ENCODE results near the gene MSN. TPM values are rescaled to one million over a fixed set of nuclear protein-coding genes. Genes with fewer than 3 reads are reported as not detected.

Gene MSN
- total RNA-seq, 1 experiment from 2014 or later, result 91.2 TPM

- TF ChIP-seq, protein P1, sequence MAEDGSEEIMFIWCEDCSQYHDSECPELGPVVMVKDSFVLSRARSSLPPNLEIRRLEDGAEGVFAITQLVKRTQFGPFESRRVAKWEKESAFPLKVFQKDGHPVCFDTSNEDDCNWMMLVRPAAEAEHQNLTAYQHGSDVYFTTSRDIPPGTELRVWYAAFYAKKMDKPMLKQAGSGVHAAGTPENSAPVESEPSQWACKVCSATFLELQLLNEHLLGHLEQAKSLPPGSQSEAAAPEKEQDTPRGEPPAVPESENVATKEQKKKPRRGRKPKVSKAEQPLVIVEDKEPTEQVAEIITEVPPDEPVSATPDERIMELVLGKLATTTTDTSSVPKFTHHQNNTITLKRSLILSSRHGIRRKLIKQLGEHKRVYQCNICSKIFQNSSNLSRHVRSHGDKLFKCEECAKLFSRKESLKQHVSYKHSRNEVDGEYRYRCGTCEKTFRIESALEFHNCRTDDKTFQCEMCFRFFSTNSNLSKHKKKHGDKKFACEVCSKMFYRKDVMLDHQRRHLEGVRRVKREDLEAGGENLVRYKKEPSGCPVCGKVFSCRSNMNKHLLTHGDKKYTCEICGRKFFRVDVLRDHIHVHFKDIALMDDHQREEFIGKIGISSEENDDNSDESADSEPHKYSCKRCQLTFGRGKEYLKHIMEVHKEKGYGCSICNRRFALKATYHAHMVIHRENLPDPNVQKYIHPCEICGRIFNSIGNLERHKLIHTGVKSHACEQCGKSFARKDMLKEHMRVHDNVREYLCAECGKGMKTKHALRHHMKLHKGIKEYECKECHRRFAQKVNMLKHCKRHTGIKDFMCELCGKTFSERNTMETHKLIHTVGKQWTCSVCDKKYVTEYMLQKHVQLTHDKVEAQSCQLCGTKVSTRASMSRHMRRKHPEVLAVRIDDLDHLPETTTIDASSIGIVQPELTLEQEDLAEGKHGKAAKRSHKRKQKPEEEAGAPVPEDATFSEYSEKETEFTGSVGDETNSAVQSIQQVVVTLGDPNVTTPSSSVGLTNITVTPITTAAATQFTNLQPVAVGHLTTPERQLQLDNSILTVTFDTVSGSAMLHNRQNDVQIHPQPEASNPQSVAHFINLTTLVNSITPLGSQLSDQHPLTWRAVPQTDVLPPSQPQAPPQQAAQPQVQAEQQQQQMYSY (CRISPR knock-in tag; IDR thresholded peaks at IDR 0.05), result no peak
- TF ChIP-seq CDX4 (CRISPR knock-in tag; IDR thresholded peaks at IDR 0.05; ENCODE audit: borderline replicate concordance) (no peak), ZNF219 (CRISPR knock-in tag; IDR thresholded peaks at IDR 0.05; ENCODE audit: borderline replicate concordance) (no peak), ZNF416 (CRISPR knock-in tag; IDR thresholded peaks at IDR 0.05) (no peak), SMAD4 (CRISPR knock-in tag; IDR thresholded peaks at IDR 0.05) (no peak), ZBTB21 (CRISPR knock-in tag; IDR thresholded peaks at IDR 0.05; ENCODE audit: borderline replicate concordance) (no peak), ZNF423 (CRISPR knock-in tag; IDR thresholded peaks at IDR 0.05) (no peak)
- TF ChIP-seq, protein P2, sequence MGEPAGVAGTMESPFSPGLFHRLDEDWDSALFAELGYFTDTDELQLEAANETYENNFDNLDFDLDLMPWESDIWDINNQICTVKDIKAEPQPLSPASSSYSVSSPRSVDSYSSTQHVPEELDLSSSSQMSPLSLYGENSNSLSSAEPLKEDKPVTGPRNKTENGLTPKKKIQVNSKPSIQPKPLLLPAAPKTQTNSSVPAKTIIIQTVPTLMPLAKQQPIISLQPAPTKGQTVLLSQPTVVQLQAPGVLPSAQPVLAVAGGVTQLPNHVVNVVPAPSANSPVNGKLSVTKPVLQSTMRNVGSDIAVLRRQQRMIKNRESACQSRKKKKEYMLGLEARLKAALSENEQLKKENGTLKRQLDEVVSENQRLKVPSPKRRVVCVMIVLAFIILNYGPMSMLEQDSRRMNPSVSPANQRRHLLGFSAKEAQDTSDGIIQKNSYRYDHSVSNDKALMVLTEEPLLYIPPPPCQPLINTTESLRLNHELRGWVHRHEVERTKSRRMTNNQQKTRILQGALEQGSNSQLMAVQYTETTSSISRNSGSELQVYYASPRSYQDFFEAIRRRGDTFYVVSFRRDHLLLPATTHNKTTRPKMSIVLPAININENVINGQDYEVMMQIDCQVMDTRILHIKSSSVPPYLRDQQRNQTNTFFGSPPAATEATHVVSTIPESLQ (CRISPR knock-in tag; IDR thresholded peaks at IDR 0.05), result no peak
Observed at GRCh38 chrX:65690057-65690855, 22.8 kb downstream of the MSN start (continued).

DNA sequence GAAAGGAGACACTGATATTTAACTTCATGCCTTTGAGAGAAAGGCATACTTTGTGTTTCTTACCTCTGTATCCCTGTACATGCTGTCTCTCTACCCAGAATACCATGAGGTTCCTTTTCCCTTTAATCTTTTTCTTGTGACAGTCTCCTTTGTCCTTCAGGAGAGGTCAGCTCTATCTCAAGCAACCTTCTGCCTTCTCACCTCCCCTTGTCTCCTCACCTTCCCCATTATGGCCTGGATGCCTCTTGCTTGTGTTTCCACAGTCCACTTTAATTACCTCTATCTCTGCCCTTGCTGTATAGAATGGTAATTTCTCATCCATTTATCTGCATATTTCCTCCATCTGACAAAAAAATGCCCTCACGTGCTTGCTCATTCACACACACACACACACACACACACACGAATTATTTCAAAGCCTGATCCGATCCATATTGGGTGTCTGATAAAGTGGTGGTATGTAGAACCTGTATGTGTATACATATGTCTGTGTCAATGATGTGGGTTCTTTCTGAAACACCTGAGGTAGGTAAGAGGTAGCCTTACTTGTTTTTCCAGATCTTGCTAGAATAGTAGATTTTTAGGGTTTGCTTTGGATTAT, 28.5 kb downstream of the MSN start:
- Mint-ChIP-seq H3K27ac (no peak overlapping the region), H3K4me3 (no peak overlapping the region), H3K4me1 (peaks cover 38% of the 10 kb centered on the region), H3K36me3 (no peaks in the 10 kb centered on the region), H3K27me3 (ENCODE audit: low read depth) (no peaks in the 10 kb centered on the region), H3K9me3 (no peaks in the 10 kb centered on the region)
- DNase-seq (ENCODE audit: low spot score) (no peak), ATAC-seq (no peak)
- ChIA-PET CTCF (interaction anchor here (0.6 kb wide), 1 partner anchor 114 kb away, joined by 3 read pairs; no protein-coding TSS in a partner anchor), POLR2A (no interaction called here)
- no peak for TF ChIP-seq ZNF263 (CRISPR knock-in tag; IDR thresholded peaks at IDR 0.05; ENCODE audit: low read depth)
- no peak for TF ChIP-seq FOXP1 (CRISPR knock-in tag; IDR thresholded peaks at IDR 0.05; ENCODE audit: borderline replicate concordance)
- no peak for TF ChIP-seq ZSCAN18 (CRISPR knock-in tag; IDR thresholded peaks at IDR 0.05)
- TF ChIP-seq, protein P3, sequence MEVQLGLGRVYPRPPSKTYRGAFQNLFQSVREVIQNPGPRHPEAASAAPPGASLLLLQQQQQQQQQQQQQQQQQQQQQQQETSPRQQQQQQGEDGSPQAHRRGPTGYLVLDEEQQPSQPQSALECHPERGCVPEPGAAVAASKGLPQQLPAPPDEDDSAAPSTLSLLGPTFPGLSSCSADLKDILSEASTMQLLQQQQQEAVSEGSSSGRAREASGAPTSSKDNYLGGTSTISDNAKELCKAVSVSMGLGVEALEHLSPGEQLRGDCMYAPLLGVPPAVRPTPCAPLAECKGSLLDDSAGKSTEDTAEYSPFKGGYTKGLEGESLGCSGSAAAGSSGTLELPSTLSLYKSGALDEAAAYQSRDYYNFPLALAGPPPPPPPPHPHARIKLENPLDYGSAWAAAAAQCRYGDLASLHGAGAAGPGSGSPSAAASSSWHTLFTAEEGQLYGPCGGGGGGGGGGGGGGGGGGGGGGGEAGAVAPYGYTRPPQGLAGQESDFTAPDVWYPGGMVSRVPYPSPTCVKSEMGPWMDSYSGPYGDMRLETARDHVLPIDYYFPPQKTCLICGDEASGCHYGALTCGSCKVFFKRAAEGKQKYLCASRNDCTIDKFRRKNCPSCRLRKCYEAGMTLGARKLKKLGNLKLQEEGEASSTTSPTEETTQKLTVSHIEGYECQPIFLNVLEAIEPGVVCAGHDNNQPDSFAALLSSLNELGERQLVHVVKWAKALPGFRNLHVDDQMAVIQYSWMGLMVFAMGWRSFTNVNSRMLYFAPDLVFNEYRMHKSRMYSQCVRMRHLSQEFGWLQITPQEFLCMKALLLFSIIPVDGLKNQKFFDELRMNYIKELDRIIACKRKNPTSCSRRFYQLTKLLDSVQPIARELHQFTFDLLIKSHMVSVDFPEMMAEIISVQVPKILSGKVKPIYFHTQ (CRISPR knock-in tag; IDR thresholded peaks at IDR 0.05), result no peak
- no peak for TF ChIP-seq ZNF671 (CRISPR knock-in tag; IDR thresholded peaks at IDR 0.05)
- no peak for TF ChIP-seq ZNF232 (CRISPR knock-in tag; IDR thresholded peaks at IDR 0.05)
- no peak for TF ChIP-seq ZNF317 (CRISPR knock-in tag; IDR thresholded peaks at IDR 0.05; ENCODE audit: borderline replicate concordance, low read depth)
- no peak for TF ChIP-seq EMX1 (CRISPR knock-in tag; IDR thresholded peaks at IDR 0.05)

Measured in WTC11 (cell line).